NCI-H2107 (cell line): ENCODE measurements around the gene SLC17A7.
"Not testable (repeated sequence)": the region's sequence is repeated elsewhere in the genome, so short reads cannot be mapped to it uniquely, and the experiment has no call there.

Source experiments
- DNase-seq: peaks from one replicate; lab custom pipeline; 2025; lab: John Stamatoyannopoulos, UW

Gene SLC17A7

DNA sequence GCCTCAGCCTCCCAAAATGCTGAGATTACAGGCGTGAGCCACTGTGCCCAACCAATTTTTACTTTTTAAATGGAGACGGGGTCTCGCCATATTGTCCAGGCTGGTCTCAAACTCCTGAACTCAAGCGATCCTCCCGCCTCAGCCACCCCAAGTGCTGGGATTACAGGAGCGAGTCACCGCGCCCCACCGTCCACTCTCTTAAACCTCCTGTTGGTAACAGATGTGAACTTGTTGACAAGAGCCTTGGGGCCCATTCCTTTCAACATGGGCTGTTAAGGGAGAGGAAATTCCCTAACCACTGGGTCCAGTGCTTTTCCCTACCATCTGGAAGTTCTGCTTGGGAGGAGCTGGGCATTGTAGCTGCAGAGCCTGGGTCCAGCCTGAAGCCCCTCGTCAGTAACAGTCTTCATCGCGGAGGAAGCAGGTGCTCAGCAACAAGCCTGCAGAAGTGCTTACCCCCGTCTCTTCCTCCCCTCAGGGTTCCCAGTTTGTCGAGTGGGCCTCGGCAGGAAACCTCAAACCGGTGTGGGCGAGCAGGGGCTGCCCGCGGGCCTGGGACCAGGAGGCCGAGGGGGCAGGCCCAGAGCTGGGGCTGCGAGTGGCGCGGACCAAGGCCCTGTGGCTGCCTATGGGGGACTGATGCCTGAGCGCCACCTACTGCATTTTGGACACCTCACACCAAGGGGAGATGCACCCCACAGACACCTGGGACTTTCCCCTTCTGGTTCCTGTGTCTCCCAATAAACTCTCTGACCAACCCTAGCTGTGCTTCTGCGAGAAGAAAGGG is 28.7 kb upstream of the SLC17A7 start:
- DNase-seq: no peak

DNA sequence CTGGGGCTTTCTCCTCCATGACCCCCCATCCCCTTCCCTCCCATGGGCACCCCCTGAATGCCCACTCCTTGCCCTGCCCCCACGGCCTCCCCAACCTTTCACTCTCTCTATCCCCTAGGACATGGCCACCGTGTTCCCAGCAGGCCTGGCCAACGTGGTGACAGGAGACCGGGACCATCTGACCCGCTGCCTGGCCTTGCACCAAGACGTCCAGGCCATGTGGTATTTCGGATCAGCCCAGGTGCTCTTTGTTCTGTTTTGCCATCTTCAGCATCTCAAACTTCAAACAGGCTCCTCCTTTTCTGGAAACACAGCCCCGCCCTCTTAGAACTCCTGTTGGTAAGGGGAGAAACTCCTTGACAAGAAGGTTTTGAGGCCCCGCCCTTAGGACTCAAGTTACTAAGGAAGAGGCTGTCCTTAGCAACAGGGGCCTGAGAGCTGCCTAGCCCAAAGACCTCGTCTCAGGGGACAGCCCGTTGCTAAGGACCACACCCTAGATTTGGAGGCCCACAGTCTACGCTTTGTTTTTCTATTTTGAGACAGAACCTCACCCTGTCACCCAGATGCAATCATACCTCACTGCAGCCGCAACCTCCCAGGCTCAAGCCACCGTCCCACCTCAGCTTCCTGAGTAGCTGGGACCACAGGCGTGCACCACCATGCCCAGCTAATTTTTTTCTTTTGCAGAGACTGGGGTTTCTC is 27.6 kb upstream of the SLC17A7 start:
- DNase-seq: no peak

DNA sequence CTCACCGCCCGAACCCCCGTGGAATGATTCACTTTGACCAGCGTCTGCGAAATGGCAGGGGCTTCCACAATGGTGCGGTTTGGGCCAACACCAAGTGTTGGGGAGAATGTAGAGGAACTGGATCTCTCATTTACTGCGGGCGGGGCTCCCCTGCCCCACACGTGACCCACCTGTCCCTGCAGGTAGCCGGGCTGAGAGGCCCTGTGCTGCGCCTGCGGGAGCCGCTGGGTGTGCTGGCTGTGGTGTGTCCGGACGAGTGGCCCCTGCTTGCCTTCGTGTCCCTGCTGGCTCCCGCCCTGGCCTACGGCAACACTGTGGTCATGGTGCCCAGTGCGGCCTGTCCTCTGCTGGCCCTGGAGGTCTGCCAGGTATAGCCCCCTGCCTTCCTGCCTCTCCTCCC is 26.9 kb upstream of the SLC17A7 start:
- no peak for DNase-seq

DNA sequence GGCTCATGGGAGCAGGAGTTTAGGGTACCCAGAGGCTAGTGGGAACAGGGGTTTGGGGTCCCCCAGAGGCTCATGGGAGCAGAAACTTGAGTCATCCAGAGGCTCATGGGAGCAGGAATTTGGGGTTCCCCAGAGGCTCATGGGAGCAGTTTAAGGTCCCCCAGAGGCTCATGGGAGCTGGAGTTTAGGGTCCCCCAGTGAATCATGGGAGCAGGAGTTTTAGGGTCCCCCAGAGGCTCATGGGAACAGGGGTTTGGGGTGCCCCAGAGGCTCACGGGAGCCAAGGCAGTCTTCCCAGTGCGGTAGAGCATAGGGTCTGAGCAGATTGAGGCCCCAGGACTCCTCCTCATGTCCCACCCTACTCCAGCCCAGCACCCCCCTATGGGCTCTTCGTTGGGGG is 24.0 kb upstream of the SLC17A7 start:
- DNase-seq: no peak

DNA sequence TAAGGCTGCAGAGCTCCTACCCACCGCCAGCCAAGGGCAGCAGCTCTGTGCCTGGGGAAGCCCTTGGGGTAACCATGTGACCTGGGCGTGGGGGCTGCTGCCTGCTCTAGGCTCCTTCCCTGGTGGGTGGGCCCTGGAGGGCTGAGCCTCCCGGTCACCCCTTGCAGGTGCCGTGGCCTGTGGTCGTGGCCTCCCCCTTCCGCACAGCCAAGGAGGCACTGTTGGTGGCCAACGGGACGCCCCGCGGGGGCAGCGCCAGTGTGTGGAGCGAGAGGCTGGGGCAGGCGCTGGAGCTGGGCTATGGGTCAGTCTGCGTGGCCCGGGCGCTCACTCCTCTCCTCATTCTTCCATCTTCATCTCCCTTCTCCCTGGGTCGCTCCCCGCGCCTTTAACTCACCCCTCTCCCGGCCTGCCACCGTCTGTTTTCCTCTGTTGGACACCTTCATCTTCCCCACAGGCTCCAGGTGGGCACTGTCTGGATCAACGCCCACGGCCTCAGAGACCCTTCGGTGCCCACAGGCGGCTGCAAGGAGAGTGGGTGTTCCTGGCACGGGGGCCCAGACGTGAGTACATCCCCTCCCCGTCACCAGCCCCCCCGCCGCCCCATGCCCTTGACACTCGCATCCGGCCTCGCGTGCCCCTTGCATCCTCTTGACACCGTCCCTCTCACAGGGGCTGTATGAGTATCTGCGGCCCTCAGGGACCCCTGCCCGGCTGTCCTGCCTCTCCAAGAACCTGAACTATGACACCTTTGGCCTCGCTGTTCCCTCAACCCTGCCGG is 22.8 kb upstream of the SLC17A7 start:
- DNase-seq: no peak

DNA sequence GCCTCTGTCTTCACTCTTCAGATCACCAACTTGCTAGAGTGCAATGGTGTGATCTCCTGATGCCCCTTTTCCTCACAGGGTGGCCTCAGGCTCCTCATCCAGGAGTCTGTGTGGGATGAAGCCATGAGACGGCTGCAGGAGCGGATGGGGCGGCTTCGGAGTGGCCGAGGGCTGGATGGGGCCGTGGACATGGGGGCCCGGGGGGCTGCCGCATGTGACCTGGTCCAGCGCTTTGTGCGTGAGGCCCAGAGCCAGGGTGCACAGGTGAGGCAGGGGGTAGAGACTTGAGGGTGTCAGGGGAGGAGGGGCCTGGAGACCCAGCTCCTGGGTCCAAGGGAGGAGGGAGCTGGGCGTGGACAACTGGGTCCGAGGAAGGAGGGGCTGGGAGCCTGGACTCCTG is 21.2 kb upstream of the SLC17A7 start:
- no peak for DNase-seq

DNA sequence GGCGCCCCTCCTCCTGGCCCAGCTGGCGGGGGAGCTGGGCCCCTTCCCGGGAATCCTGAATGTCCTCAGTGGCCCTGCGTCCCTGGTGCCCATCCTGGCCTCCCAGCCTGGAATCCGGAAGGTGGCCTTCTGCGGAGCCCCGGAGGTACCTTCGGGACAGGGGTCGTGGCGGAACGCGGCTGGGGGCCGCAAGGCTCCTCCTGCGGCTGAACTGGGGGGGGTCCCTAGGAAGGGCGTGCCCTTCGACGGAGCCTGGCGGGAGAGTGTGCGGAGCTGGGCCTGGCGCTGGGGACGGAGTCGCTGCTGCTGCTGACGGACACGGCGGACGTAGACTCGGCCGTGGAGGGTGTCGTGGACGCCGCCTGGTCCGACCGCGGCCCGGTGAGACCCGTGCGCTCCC is 20.3 kb upstream of the SLC17A7 start:
- no peak for DNase-seq

DNA sequence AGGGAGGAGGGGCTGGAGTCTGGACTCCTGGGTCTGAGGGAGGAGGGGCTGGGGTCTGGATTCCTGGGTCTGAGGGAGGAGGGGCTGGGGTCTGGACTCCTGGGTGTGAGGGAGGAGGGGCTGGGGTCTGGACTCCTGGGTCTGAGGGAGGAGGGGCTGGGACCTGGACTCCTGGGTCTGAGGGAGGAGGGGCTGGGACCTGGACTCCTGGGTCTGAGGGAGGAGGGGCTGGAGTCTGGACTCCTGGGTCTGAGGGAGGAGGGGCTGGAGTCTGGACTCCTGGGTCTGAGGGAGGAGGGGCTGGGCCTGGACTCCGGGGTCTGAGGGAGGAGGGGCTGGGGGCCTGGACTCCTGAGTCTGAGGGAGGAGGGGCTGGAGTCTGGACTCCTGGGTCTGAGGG is 19.8 kb upstream of the SLC17A7 start:
- not testable (repeated sequence) for DNase-seq

DNA sequence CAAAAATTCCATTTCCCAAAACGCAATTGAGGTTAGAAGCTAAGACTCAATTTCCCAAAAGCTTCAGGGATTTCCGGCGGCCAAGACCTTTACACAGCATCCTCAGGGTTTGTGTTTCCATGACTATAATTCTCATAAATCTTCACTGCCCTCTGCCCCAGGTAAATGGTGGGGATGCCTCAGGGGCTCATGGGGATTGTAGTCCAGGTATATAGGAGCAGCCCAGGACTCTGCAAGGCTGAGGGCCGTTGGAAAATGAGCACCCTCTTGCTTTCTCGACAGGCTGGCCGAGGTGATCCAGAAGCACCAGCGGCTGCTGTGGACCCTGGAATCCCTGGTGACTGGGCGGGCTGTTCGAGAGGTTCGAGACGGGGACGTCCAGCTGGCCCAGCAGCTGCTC is 18.1 kb upstream of the SLC17A7 start:
- DNase-seq: no peak

DNA sequence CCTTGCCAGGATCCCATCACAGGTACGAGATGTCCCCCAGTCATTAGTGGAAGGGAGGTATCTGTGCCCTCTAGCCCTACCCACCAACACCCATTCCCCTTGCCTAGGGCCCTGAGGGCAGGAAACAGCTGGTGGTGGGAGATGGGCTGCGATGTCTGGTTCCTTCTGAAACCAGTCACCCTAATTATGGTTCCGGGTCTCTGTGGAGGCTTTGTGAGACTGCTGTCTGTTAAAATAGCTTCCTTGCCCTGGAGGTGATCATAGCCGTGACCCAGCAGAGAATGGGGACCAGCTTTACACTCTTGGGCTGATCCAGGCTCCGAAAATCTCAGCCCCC is 17.2 kb upstream of the SLC17A7 start:
- DNase-seq: no peak

DNA sequence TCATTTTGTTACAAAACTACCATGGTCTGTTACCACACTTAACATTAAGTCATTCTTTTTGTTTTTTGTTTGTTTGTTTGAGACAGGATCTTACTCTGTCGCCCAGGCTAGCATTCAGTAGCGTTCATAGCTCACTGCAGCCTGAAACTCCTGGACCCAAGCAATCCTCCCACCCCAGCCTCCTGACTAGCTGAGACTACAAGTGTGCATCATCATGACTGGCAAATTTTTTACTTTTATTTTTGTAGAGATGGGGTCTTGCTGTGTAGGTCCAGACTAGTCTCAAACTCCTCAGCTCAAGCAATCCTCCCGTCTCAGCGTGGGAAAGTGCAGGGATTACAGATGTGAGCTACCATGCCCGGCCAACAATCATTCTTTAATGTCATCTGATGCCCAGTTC is 15.0 kb upstream of the SLC17A7 start:
- DNase-seq: no peak

DNA sequence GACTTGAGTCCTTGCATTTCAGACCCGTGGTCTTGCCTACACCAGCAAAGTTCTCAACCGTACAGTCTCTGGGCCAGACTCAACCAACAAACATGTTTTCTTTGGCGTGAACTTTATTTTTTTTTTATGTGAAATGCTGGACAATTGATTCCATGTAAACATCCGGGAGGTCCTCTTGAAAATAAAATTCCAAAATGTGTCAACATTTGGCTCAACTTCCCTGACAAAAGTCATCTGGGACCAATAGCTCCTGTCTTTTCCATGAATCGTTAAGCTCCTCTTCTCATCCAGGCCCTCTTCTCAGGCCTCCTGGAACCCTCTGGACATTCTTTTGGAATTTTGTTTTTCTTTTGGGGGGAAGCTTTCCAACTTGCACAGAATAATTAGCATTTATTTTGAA is 14.4 kb upstream of the SLC17A7 start:
- DNase-seq: no peak

DNA sequence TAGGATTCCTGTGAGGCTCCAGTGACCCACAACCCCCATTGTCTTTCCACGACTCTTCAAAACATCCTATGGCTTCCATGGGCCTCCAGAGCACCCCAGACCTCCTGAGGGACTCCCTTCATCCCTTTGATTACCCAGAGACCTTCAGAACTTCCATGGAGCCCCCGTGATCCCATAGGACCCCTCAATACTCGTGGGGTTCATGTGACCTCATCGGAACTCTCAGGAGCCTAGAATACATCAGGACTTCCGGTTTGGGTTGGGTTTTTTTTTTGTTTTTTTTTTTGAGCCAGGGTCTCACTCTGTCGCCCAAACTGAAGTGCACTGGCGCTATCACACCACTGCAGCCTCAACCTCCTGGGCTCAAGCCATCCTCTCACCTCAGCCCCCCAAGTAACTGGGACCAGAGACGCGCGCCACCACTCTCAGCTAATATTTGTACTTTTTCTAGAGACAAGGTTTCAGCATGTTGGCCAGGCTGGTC is 12.5 kb upstream of the SLC17A7 start:
- no peak for DNase-seq

DNA sequence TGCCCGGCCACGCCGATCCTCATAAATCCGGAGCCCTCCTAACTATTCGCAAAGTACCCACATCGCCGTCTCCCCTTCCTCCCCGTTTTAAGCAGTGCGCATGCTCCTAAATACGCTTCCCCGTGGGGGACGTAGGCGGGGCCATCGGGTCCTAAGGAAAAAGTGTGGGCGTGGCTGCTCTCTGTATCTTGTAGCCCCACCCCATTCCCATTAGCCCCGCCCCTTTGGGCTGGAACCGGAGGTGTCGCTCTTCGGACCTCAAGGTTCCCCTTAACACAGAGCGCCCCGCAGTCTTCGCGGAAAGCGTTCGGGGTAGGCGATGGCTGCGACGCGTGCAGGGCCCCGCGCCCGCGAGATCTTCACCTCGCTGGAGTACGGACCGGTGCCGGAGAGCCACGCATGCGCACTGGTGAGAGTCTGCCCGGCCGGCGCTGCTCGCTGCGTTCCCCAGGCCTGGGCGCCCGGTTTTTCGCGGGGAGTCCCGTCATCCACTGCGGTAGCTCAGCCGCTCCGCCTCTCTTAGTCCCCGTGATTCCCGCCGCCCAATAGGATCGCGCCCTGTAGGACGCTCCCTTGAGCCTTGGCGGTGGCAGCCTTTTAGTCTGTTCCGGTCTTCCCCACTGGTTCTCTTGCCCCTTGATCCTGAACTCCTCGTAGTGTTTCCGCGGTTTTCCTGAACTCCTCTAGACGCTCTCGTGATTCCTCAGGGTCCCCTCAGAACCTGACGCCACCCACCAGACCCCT is 11.9 kb upstream of the SLC17A7 start, which contains the start of gene ALDH16A1:
Gene ALDH16A1 (plus strand): TSS at position 213 of the 744 bp plus-strand sequence. CDS start 107 bp downstream, at position 320.
- peak; percentile 98 for DNase-seq

DNA sequence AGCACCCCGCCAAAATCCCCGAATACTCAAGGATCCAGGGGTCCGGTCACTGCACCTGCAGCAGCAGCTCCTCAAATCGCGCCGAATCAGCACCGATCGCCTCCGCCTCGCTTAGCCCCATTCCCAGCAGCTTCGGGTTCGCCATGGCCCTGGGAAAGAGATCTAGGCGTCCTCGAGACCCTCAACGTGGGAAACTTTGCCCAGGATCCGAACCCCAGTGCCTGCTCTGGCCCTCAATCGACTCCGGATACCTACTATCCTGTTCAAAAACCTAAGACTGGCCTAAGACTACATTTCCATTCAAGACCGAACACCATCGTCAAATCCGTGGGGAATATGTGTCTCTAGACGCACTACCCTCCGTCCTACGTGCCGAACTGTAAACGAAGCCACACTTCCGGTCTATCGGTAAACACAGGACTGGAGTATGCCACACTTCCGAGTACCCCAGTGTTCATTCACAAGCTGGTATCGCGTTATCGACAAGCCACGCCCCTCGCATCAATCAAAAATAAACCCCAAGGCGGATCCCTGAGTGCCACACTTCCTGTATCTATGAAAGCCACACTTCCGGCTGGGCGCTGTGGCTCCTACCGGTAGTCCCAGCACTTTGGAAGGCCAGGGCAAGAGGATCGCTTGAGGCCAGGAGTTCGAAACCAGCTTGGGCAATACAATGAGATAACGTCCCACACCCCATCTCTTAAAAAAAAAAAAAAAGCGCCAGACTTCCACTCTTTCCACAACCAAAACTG is 10.3 kb upstream of the SLC17A7 start, which contains the start of gene PIH1D1:
Gene PIH1D1 (minus strand): TSS at position 385 of the 752 bp plus-strand sequence. CDS start 240 bp downstream, at position 145.
- peak; percentile 93 for DNase-seq

DNA sequence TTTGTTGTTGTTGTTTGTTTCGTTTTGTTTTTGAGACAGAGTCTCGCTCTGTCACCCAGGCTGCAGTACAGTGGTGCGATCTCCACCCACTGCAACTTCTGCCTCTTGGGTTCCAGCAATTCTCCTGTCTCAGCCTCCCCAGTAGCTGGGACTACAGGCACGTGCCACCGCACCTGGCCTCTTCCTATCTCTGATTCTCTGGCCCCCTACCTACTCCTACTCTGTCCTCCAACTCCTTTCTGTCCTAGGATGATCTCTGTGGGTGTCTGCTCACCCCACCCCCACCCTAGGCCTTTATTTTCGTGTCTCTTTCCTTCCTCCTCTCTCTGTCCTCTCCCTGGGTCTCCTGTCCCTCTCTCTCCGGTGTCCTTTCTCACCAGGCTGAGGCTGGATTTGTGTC is 9.1 kb upstream of the SLC17A7 start:
- no peak for DNase-seq

DNA sequence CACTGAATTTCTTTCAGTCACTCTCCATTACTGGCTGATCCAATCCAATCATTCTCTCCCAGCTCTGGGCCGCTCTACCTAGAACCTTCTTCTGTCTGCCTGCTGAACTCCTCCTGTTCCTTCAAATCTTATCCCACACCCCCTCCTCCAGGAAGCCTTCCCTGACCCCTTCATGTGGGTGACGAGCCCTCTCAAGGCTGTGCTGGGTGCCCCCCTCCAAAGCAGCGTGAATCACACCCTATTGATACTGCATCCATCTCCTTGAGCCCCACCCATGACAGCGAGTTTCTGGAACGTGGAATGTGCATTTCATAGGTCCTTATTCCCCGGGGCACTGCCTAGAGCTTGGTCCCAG is 7.1 kb upstream of the SLC17A7 start:
- DNase-seq: no peak

DNA sequence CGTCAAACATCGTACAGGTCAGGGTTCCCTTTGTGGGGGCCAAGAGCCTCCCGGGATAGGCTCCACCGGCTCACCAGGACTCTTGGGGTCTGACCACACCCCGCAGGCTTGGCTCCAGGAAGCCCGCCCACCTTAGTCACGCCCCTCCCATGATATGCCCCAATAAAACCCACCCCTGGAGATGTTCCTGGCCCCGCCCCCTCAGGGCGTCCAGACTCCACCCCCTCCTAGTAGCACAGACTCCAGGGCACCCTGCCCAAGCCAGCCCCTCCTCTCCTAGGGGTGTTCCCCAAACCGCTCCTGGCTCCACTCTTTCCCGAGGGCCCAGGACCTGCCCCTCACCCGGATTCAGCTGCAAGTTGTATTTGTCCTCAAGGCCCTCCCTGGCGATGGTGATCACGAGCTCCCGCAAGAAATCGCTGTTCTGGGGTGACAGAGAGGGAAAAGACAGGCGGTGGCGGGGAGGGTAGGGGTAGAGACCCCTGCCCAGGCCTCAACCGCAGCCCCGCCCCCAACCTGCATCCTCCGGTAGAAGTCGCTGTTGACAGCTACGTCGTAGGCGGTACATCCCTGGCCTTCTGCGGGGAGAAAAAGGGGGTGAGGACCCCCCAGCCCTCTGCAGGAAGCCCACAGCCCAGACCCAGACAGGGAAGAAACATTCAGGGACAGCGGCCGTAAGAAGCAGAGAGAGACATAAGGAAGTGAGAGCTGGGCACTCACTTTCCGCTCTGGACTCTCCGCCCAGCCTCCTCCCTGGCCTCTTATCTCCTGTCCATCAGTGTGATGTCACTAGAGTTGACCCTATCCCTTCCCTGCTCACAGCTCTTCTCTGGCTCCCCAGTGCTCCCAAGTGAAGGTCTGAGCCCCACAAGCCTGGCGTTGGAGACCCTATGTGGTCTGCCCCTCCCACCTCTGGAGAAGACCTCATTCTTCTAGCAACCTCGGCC is 6.4 kb upstream of the SLC17A7 start:
- no peak for DNase-seq

DNA sequence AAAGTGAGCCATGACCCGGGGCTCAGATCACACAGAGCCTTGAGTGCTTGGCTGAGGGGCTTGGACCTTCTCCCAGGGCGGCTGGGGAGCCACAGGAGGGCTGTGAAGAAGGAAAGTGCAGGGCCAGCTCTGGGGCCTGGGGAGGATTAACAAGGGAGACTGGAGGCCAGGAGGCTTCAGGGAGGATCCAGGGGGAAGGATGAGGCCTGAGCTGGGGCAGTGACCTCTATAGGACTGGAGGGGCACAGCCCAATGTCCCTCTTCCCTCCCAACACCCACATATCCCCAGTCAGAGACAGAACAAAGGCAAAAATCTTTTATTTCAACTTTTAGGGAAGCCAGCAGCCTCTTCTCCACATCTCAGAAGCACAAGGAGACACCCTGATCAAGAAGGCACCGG is 4.7 kb upstream of the SLC17A7 start:
- DNase-seq: no peak

DNA sequence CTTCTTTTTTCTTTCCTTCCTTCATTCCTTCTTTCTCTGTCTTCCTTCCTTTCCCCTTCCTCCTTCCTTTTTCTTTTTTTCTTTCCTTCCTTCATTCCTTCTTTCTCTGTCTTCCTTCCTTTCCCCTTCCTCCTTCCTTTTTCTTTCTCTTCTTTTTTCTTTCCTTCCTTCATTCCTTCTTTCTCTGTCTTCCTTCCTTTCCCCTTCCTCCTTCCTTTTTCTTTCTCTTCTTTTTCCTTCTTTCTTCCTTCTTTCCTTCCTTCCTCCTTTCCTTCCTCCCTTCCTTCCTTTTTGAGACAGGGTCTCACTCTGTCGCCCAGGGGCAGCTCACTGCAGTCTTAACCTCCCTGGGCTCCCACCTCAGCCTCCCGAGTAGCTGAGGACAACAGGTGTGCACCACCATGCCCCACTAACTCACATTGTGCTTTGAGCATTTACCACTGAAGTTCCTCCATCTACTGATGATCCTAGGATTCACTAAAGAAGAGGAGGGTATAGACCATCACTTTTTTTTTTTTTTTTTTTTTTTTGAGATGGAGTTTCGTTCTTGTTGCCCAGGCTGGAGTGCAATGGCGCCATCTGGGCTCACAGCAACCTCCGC is 2.9 kb upstream of the SLC17A7 start:
- not testable (repeated sequence) for DNase-seq
